ENCODE results near the gene ADGRB2.

ADGRB2 gene

GRCh38 chr1:31747304-31747703 lies 16.8 kb downstream of the ADGRB2 start:
- Histone ChIP-seq H3K27ac (ENCODE audit: low read length) (no peak overlapping the region), H3K36me3 (ENCODE audit: insufficient read depth, low read length) (no peaks in the 10 kb centered on the region), H2AFZ (ENCODE audit: low read depth, low read length) (no peak overlapping the region), H3K4me1 (ENCODE audit: insufficient read depth, low read length) (peaks cover 12% of the 10 kb centered on the region), H4K20me1 (ENCODE audit: insufficient read depth, low read length) (peaks cover 15% of the 10 kb centered on the region; the same call in 1 of the 2 replicates), H3K27me3 (ENCODE audit: insufficient read depth, low read length, poor library complexity) (no peaks in the 10 kb centered on the region), H3K4me3 (ENCODE audit: low read depth in 1 of 2, low read length in 2 of 2) (no peak overlapping the region), H3K9ac (ENCODE audit: low read depth, low read length) (no peak overlapping the region), H3K4me2 (ENCODE audit: insufficient read depth, low read length) (no peak overlapping the region), H3K79me2 (ENCODE audit: insufficient read depth, low read length) (no peaks in the 10 kb centered on the region), H3K9me3 (ENCODE audit: insufficient read depth, low read length, severe bottlenecking) (no peaks in the 10 kb centered on the region)
- TF ChIP-seq EZH2 (IDR thresholded peaks at IDR 0.05; ENCODE audit: borderline replicate concordance, low read depth, low read length, severe bottlenecking) = no peak
- no peak for TF ChIP-seq CTCF (IDR thresholded peaks at IDR 0.05; ENCODE audit: borderline replicate concordance, extremely low read depth, low read length, poor library complexity, severe bottlenecking)
- no peak for DNase-seq
- ATAC-seq (ENCODE audit: insufficient read depth, low read depth) = no peak

GRCh38 chr1:31746687-31747086 lies 17.5 kb downstream of the ADGRB2 start:
- DNase-seq = no peak
- no peak for TF ChIP-seq EZH2 (IDR thresholded peaks at IDR 0.05; ENCODE audit: borderline replicate concordance, low read depth, low read length, severe bottlenecking)
- no peak for TF ChIP-seq CTCF (IDR thresholded peaks at IDR 0.05; ENCODE audit: borderline replicate concordance, extremely low read depth, low read length, poor library complexity, severe bottlenecking)
- H3K9ac ChIP-seq (ENCODE audit: low read depth, low read length) = no peak overlapping the region
- H4K20me1 ChIP-seq (ENCODE audit: insufficient read depth, low read length) = peaks cover 15% of the 10 kb centered on the region; the same call in 1 of the 2 replicates
- H3K27ac ChIP-seq (ENCODE audit: low read length) = no peak overlapping the region
- no peaks in the 10 kb centered on the region for H3K36me3 ChIP-seq (ENCODE audit: insufficient read depth, low read length)
- H3K27me3 ChIP-seq (ENCODE audit: insufficient read depth, low read length, poor library complexity) = no peaks in the 10 kb centered on the region
- H3K9me3 ChIP-seq (ENCODE audit: insufficient read depth, low read length, severe bottlenecking) = no peaks in the 10 kb centered on the region
- peaks cover 6% of the 10 kb centered on the region for H3K4me1 ChIP-seq (ENCODE audit: insufficient read depth, low read length)
- no peak for ATAC-seq (ENCODE audit: insufficient read depth, low read depth)
- no peak overlapping the region for H3K4me3 ChIP-seq (ENCODE audit: low read depth in 1 of 2, low read length in 2 of 2)
- H3K79me2 ChIP-seq (ENCODE audit: insufficient read depth, low read length) = no peaks in the 10 kb centered on the region
- H3K4me2 ChIP-seq (ENCODE audit: insufficient read depth, low read length) = no peak overlapping the region
- H2AFZ ChIP-seq (ENCODE audit: low read depth, low read length) = no peak overlapping the region

- H4K20me1 ChIP-seq (ENCODE audit: insufficient read depth, low read length) = peaks cover 15% of the 10 kb centered on the region; the same call in 1 of the 2 replicates
- peaks cover under 1% of the 10 kb centered on the region; the same call in 1 of the 2 replicates for H3K4me1 ChIP-seq (ENCODE audit: insufficient read depth, low read length)
- TF ChIP-seq CTCF (IDR thresholded peaks at IDR 0.05; ENCODE audit: borderline replicate concordance, extremely low read depth, low read length, poor library complexity, severe bottlenecking) (no peak), EZH2 (IDR thresholded peaks at IDR 0.05; ENCODE audit: borderline replicate concordance, low read depth, low read length, severe bottlenecking) (no peak)
- no peaks in the 10 kb centered on the region for H3K79me2 ChIP-seq (ENCODE audit: insufficient read depth, low read length)
- no peaks in the 10 kb centered on the region for H3K27me3 ChIP-seq (ENCODE audit: insufficient read depth, low read length, poor library complexity)
- no peak overlapping the region for H3K4me3 ChIP-seq (ENCODE audit: low read depth in 1 of 2, low read length in 2 of 2)
- no peaks in the 10 kb centered on the region for H3K9me3 ChIP-seq (ENCODE audit: insufficient read depth, low read length, severe bottlenecking)
- DNase-seq = no peak
- no peak overlapping the region for H3K9ac ChIP-seq (ENCODE audit: low read depth, low read length)
- no peak overlapping the region for H3K4me2 ChIP-seq (ENCODE audit: insufficient read depth, low read length)
- no peak for ATAC-seq (ENCODE audit: insufficient read depth, low read depth)
- no peak overlapping the region for H3K27ac ChIP-seq (ENCODE audit: low read length)
- H3K36me3 ChIP-seq (ENCODE audit: insufficient read depth, low read length) = no peaks in the 10 kb centered on the region
- no peak overlapping the region for H2AFZ ChIP-seq (ENCODE audit: low read depth, low read length)
Observed at GRCh38 chr1:31745946-31746670, 18.0 kb downstream of the ADGRB2 start.

Data from DND-41 (cell line).